Hepatocyte (in vitro differentiated cells): Measurements from ENCODE around the gene NCAPG2.

Experiments
- EZH2 ChIP-seq: fragments of 200-600 bp; sonication (generic); IDR thresholded peaks from 2 replicates; pipeline ENCODE4 v1.6.1; 2016; ENCODE audit warnings: antibody characterized with exemption, mild to moderate bottlenecking, borderline replicate concordance
- EZH2phosphoT487 ChIP-seq: fragments of 200-600 bp; sonication (generic); IDR thresholded peaks from one replicate; pipeline ENCODE4 v1.6.1; 2018; ENCODE audit warnings: antibody characterized with exemption, mild to moderate bottlenecking, low read depth, moderate library complexity; ENCODE audit not compliant: unreplicated experiment, severe bottlenecking
- TF ChIP-seq, protein P1 (sequence below): fragments of 200-600 bp; sonication (generic); IDR thresholded peaks from 2 replicates; pipeline ENCODE4 v1.5.1; 2016; ENCODE audit warnings: antibody characterized with exemption, mild to moderate bottlenecking; ENCODE audit not compliant: poor library complexity

DNA sequence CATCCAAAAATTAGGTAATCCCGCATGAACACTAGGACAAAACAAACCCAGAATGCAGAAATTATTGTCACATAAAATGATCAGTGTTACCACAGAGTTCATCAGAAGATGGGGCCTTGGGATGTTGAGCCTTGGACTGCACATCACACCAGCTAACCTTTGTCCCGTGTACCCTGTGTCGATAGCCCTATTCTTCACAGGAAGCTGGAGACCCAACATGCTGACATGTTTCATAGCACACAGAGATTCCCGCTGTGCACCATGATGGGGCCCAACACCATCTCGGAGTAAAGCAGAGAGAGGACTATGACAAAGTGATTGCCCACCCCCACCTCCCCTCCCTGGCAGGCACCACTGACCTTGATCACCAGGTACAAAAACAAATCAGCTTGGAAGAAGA, 121.5 kb downstream of the NCAPG2 start:
- TF ChIP-seq, protein P1, sequence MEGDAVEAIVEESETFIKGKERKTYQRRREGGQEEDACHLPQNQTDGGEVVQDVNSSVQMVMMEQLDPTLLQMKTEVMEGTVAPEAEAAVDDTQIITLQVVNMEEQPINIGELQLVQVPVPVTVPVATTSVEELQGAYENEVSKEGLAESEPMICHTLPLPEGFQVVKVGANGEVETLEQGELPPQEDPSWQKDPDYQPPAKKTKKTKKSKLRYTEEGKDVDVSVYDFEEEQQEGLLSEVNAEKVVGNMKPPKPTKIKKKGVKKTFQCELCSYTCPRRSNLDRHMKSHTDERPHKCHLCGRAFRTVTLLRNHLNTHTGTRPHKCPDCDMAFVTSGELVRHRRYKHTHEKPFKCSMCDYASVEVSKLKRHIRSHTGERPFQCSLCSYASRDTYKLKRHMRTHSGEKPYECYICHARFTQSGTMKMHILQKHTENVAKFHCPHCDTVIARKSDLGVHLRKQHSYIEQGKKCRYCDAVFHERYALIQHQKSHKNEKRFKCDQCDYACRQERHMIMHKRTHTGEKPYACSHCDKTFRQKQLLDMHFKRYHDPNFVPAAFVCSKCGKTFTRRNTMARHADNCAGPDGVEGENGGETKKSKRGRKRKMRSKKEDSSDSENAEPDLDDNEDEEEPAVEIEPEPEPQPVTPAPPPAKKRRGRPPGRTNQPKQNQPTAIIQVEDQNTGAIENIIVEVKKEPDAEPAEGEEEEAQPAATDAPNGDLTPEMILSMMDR = no peak
- TF ChIP-seq EZH2phosphoT487 (no peak), EZH2 (no peak)
